RWPE1 (cell line): ENCODE measurements around the gene FBXO31.

ENCODE experiments used
- CTCF ChIA-PET: fragments of 350-600 bp; sonication (Branson Sonifier 250); formaldehyde crosslinking; extraction: SDS; loops from one replicate; lab custom pipeline; 2021; lab: Yijun Ruan, JAX
- POLR2A ChIA-PET: fragments of 400-600 bp; formaldehyde crosslinking; extraction: SDS; loops from one replicate; lab custom pipeline; 2020; ENCODE audit warnings: antibody characterized with exemption; ENCODE audit not compliant: low non-redundant PET; lab: Yijun Ruan, JAX
- DNase-seq: peaks from one replicate; pipeline ENCODE4 v3.0.0; 2012; ENCODE audit warnings: low spot score
- H3K27ac ChIP-seq: fragments of 450-650 bp; 2 replicates; pipeline ENCODE4 v1.5.1; 2017
- TF ChIP-seq, protein P1 (sequence below): fragments of 450-650 bp; conservative IDR thresholded peaks from 2 replicates; pipeline ENCODE4 v1.5.1; 2017; ENCODE audit warnings: low read depth, mild to moderate bottlenecking

FBXO31 gene

GRCh38 chr16:87346517-87347060 lies 37.0 kb downstream of the FBXO31 start:
- ChIA-PET CTCF (no interaction called here), POLR2A (no interaction called here)
- H3K27ac ChIP-seq, result peak overlapping the region; percentile 77
- DNase-seq, result no peak
- TF ChIP-seq, protein P1, sequence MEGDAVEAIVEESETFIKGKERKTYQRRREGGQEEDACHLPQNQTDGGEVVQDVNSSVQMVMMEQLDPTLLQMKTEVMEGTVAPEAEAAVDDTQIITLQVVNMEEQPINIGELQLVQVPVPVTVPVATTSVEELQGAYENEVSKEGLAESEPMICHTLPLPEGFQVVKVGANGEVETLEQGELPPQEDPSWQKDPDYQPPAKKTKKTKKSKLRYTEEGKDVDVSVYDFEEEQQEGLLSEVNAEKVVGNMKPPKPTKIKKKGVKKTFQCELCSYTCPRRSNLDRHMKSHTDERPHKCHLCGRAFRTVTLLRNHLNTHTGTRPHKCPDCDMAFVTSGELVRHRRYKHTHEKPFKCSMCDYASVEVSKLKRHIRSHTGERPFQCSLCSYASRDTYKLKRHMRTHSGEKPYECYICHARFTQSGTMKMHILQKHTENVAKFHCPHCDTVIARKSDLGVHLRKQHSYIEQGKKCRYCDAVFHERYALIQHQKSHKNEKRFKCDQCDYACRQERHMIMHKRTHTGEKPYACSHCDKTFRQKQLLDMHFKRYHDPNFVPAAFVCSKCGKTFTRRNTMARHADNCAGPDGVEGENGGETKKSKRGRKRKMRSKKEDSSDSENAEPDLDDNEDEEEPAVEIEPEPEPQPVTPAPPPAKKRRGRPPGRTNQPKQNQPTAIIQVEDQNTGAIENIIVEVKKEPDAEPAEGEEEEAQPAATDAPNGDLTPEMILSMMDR, result no peak

GRCh38 chr16:87345726-87346424 lies 37.7 kb downstream of the FBXO31 start:
- peak overlapping the region; percentile 77 for H3K27ac ChIP-seq
- CTCF ChIA-PET, result no interaction called here
- TF ChIP-seq, protein P1, result no peak
- POLR2A ChIA-PET, result no interaction called here
- no peak for DNase-seq

- TF ChIP-seq, protein P1, result no peak
- ChIA-PET POLR2A (no interaction called here), CTCF (no interaction called here)
- H3K27ac ChIP-seq, result peak overlapping the region; percentile 77
- no peak for DNase-seq
Observed at GRCh38 chr16:87344931-87345631, 38.5 kb downstream of the FBXO31 start.

DNA sequence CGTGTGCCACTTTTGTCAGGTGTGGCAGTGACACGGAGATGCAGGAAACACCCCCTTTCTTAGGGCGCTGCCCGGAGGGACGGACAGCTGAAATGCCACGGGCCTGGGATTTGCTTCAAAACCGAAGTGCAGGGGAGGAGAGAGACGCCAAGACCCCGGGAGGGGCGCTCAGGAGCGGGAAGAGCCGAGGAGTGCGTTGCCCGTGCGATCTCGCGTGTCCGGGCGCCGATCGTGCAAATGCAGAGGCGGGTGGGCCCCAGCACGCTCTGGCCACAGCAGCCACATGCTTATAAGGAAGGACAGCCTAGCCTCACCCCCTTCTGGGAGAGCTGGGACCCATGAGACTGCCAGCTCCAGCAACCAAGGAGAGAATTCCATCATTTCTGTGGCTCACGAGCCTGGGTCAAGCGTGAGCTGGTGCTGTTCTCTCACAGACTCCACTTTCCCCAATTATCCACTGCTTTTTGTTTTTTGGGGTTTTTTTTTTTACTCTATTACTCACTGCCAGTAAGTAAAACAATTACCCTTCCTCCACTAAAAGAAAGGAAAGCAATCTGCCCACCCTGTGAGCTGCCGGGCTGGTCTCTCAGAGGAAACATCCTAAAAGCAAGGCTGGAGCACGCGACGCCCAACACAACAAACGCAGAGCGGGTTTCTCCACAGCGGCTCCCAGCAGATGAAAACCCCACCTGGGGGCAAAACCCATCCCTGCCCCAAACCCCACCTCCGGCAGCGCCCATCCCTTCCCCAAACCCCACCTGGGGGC lies 39.2 kb downstream of the FBXO31 start:
- ChIA-PET POLR2A (no interaction called here), CTCF (interaction anchor here (0.6 kb wide), 1 partner anchor 149 kb away, joined by 3 read pairs; no protein-coding TSS in a partner anchor)
- DNase-seq, result no peak
- peak overlapping the region; percentile 77 for H3K27ac ChIP-seq
- TF ChIP-seq, protein P1, result no peak

DNA sequence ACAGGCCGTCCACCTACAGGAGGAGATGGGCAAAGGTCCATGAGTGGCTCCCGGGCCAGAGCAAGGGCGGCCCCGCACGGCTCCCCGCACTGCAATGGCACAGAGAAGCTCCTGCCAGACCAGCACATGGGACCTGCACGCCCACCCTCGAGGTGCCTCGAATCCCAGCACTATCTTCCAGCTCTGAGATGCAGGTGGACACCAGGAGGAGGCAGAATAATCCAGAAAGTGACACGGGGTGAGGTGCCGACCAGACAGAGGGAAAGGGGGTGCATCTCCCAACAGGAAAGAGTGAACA lies 39.9 kb downstream of the FBXO31 start:
- no peak for DNase-seq
- POLR2A ChIA-PET, result no interaction called here
- CTCF ChIA-PET, result interaction anchor here (0.6 kb wide), 1 partner anchor 150 kb away, joined by 3 read pairs; no protein-coding TSS in a partner anchor
- TF ChIP-seq, protein P1, result no peak
- H3K27ac ChIP-seq, result peak overlapping the region; percentile 12; the same call in 1 of the 2 replicates
